Esophagus squamous epithelium (tissue), 4 donors: ENCODE results near the gene EVI5.

ENCODE experiments used
- CTCF ChIP-seq, 6 experiments: fragments of 450-650 bp in 4 of 6; fragments of 200-600 bp in 2 of 6; sonication (generic) in 2 of 6; IDR thresholded peaks; one replicate each; pipeline ENCODE4 v1.5.1; 2016 to 2019; ENCODE audit warnings: antibody characterized with exemption in 6 of 6, mild to moderate bottlenecking in 4 of 6, moderate library complexity in 4 of 6
- POLR2A ChIP-seq, 4 donors: fragments of 450-650 bp; IDR thresholded peaks; one replicate each; pipeline ENCODE4 v1.6.1; 2017; ENCODE audit warnings: antibody characterized with exemption in 4 of 4, mild to moderate bottlenecking in 4 of 4, moderate library complexity in 3 of 4

DNA sequence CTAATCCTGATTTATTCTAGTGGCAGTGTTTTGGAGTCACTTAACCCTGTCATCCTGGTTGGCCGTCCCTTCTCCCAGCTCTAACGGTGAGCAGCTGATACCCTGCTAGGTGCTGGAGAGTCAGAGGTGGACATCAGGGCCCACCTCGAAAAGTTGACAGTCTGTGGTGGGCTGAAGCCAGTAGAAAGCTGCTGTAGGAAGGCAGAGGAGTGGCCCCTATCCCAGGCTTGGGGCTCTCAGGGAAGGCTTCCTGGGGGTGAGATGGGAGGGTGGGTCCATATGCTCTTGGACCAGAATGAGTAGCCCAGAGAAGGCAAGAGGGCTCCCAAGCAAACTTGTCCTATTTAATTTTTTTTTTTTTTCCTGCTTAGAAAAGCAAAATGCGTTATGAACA lies 46.5 kb upstream of the EVI5 start:
- TF ChIP-seq CTCF (IDR thresholded peaks at IDR 0.05) (no peak), POLR2A (IDR thresholded peaks at IDR 0.05) (no peak)
